Measurements from ENCODE around the gene POGLUT3.

Gene POGLUT3

DNA sequence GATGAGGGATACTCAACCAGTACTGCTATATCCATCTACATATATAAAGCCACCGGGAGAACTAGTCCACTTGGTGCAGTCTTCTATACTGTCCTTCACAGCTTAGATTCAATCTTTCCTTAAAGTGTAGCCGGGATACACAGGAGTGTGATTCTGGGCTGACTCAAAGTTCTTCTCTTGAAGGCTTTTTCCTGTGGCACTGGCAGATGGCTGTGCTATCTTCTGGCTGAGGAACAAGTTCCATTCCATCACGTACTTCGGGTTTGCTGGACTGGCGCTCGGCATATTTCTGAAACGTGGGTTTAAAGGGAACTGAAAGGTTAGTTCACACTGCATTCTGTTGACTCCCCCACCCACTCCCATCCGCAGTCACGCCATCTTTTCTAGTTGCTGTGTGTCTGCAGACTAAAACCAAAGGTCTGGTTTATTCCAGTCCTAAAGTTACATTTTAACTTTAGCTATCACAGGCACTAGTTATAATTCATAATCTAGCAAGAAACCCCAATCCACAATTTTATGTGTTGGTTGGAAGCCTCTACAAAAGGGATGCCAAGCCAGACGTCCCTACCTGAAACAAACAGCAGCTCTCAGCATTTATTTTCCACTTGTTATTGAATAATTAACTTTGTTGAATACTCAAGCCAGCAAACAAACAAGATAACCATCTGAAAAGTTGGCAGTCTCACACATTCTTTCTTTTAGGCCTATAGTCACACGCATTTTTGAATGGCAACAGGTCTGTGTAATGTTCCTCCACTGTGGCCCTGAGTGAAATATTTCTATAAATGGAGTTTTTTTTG, 23.3 kb downstream of the POGLUT3 start:
- no peaks in the 10 kb centered on the region for H3K4me1 ChIP-seq (ENCODE audit: control insufficient read depth in 1 of 2, insufficient read depth in 1 of 2, low read depth in 1 of 2, low read length in 1 of 2)
- H3K9me3 ChIP-seq: no peaks in the 10 kb centered on the region
- H3K27me3 ChIP-seq: no peaks in the 10 kb centered on the region
- TF ChIP-seq, protein P1, sequence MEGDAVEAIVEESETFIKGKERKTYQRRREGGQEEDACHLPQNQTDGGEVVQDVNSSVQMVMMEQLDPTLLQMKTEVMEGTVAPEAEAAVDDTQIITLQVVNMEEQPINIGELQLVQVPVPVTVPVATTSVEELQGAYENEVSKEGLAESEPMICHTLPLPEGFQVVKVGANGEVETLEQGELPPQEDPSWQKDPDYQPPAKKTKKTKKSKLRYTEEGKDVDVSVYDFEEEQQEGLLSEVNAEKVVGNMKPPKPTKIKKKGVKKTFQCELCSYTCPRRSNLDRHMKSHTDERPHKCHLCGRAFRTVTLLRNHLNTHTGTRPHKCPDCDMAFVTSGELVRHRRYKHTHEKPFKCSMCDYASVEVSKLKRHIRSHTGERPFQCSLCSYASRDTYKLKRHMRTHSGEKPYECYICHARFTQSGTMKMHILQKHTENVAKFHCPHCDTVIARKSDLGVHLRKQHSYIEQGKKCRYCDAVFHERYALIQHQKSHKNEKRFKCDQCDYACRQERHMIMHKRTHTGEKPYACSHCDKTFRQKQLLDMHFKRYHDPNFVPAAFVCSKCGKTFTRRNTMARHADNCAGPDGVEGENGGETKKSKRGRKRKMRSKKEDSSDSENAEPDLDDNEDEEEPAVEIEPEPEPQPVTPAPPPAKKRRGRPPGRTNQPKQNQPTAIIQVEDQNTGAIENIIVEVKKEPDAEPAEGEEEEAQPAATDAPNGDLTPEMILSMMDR (IDR thresholded peaks at IDR 0.05): no peak
- H3K4me3 ChIP-seq (ENCODE audit: low read depth in 1 of 2, low read length in 1 of 2): no peak overlapping the region
- H3K27ac ChIP-seq: no peak overlapping the region
- H3K36me3 ChIP-seq: peaks cover 6% of the 10 kb centered on the region

DNA sequence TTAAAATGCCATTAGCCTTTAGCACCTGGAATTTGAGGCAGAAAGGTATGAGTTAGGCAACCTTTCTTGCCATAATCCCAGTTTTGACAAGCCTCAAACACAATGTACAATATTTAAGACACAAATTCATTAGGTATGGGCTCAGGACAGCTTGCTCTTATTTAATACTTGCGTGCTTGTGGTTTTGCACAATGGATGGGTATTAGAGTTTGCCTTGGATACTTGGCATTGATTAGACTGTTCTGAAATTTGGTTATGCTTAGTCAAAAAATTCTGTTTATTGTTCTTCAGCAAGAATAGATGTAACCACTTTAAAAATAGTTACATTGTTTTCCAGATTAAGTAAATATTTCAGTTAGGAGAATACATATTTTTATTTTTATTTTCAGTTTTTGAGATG, 25.5 kb downstream of the POGLUT3 start:
- Histone ChIP-seq H3K36me3 (peaks cover 6% of the 10 kb centered on the region), H3K4me3 (ENCODE audit: low read depth in 1 of 2, low read length in 1 of 2) (no peak overlapping the region), H3K27ac (no peak overlapping the region), H3K27me3 (no peaks in the 10 kb centered on the region), H3K4me1 (ENCODE audit: control insufficient read depth in 1 of 2, insufficient read depth in 1 of 2, low read depth in 1 of 2, low read length in 1 of 2) (peaks cover under 1 to 2% of the 10 kb centered on the region in 2 experiments), H3K9me3 (no peaks in the 10 kb centered on the region)
- TF ChIP-seq, protein P1 (IDR thresholded peaks at IDR 0.05): no peak

DNA sequence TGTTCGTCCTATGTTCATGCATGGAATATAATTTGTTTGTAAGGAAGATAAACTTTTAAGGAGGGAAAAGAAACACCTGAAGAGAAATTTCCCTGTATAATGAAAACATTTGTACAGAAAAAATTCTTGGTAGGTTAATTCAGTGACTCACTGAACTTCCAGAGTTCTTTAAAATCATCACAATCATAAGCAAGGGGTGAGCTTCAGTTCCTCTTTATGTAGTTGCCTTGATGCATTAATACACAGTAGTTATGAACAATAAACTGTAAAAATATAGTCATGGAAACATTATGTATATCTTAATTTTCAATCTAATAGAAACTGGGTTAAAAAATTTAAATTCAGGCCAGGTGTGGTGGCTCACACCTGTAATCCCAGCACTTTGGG, 29.7 kb downstream of the POGLUT3 start:
- H3K27ac ChIP-seq: no peak overlapping the region
- TF ChIP-seq, protein P1 (IDR thresholded peaks at IDR 0.05): no peak
- no peaks in the 10 kb centered on the region for H3K27me3 ChIP-seq
- no peak overlapping the region for H3K4me3 ChIP-seq (ENCODE audit: low read depth in 1 of 2, low read length in 1 of 2)
- H3K36me3 ChIP-seq: no peaks in the 10 kb centered on the region
- H3K4me1 ChIP-seq (ENCODE audit: control insufficient read depth in 1 of 2, insufficient read depth in 1 of 2, low read depth in 1 of 2, low read length in 1 of 2): peaks cover 16% of the 10 kb centered on the region in 2 experiments
- H3K9me3 ChIP-seq: no peaks in the 10 kb centered on the region

DNA sequence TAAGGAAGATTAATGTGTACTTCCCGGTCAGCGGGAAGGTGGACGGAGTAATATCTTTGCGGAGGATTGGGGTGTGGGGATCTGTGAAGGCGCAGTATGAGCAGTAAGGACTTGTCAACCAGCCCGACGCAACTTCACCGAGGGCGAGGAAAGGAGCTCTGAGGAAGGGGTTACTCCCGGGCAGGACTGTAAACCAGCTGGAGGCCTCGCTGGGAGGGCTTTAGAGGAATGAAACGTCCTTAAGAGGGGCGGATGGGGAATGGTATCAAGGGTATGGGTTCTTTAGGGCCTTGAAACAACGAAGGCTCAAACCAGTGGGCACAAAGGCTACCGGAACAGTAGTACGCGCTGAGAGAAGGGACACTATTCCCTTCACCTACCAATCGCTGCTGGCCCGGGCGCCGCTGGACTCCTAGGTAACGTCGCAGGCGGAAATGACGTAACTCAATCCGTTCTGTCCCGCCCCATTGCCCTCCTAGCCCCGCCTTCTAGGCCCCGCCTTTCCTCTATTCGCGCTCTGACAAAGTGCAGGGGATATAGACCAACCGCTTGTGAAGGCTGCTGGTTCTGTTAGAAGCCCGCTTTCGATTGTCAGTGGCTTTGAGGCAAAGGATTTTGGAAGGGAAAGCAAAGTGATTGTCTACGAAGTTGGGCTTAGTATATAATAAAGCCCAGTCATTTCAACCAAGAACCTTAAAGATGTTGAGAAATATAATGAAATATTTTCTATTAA, 30.9 kb downstream of the POGLUT3 start, which contains the start of gene C11orf65:
C11orf65 (minus strand) TSS at position 439 of the 733 bp plus-strand sequence. CDS start 5,970 bp downstream, outside the sequence.
- no peaks in the 10 kb centered on the region for H3K9me3 ChIP-seq
- peak within 1 kb of the TSS; percentile 92 for H3K27ac ChIP-seq
- TF ChIP-seq, protein P1 (IDR thresholded peaks at IDR 0.05): peak; percentile 16
- no peaks in the 10 kb centered on the region for H3K27me3 ChIP-seq
- H3K4me3 ChIP-seq (ENCODE audit: low read depth in 1 of 2, low read length in 1 of 2): peak within 1 kb of the TSS; percentile 78 to 98
- H3K36me3 ChIP-seq: no peaks in the 10 kb centered on the region
- H3K4me1 ChIP-seq (ENCODE audit: control insufficient read depth in 1 of 2, insufficient read depth in 1 of 2, low read depth in 1 of 2, low read length in 1 of 2): peaks cover 16% of the 10 kb centered on the region in 2 experiments

DNA sequence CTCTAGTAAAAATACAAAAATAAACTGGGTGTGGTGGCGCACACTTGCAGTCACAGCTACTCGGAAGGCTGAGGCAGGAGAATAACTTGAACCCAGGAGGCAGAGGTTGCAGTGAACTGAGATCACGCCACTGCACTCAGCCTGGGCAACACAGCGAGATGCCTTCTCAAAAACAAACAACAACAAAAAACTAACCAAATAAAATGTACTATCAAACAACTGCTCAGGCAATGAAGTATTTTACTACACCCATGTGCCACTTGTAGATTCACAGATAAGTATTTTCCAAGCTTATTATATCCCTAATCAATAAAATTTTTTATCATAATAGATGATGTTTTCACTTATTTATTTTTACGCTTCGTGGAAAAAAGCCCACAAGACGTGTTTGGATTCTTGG, 31.8 kb downstream of the POGLUT3 start:
- TF ChIP-seq, protein P1 (IDR thresholded peaks at IDR 0.05): no peak
- H3K27ac ChIP-seq: peak overlapping the region; percentile 92
- H3K4me1 ChIP-seq (ENCODE audit: control insufficient read depth in 1 of 2, insufficient read depth in 1 of 2, low read depth in 1 of 2, low read length in 1 of 2): peaks cover 16% of the 10 kb centered on the region in 2 experiments
- H3K9me3 ChIP-seq: no peaks in the 10 kb centered on the region
- no peaks in the 10 kb centered on the region for H3K36me3 ChIP-seq
- peak overlapping the region; percentile 78 to 98 for H3K4me3 ChIP-seq (ENCODE audit: low read depth in 1 of 2, low read length in 1 of 2)
- H3K27me3 ChIP-seq: no peaks in the 10 kb centered on the region

Measured in neutrophil (primary cell).